Hepatocyte (in vitro differentiated cells): ENCODE measurements around the gene NT5C1B. TPM values are rescaled to one million over a fixed set of nuclear protein-coding genes. Genes with fewer than 3 reads are reported as not detected.

Experiments used
- DNase-seq: peaks from one replicate; pipeline ENCODE4 v3.0.0-alpha.2; 2016; ENCODE audit warnings: low spot score
- H2AFZ ChIP-seq: fragments of 200-600 bp; sonication (generic); 2 replicates; pipeline ENCODE4 v1.6.0; 2016; ENCODE audit warnings: antibody characterized with exemption, mild to moderate bottlenecking
- H3K27ac ChIP-seq: fragments of 200-600 bp; sonication (generic); 2 replicates; pipeline ENCODE4 v1.5.1; 2016; ENCODE audit warnings: mild to moderate bottlenecking
- H3K27me3 ChIP-seq: fragments of 200-600 bp; sonication (generic); 2 replicates; pipeline ENCODE4 v1.6.1; 2016
- H3K36me3 ChIP-seq: fragments of 200-600 bp; sonication (generic); replicated peaks from 2 replicates; pipeline ENCODE4 v1.5.1; 2016; ENCODE audit warnings: low read depth; ENCODE audit not compliant: insufficient read depth
- H3K4me1 ChIP-seq: fragments of 200-600 bp; sonication (generic); 2 replicates; pipeline ENCODE4 v1.5.1; 2016; ENCODE audit warnings: mild to moderate bottlenecking, moderate library complexity; ENCODE audit not compliant: insufficient read depth
- H3K4me2 ChIP-seq: fragments of 200-600 bp; sonication (generic); 2 replicates; pipeline ENCODE4 v1.6.0; 2016
- H3K4me3 ChIP-seq: fragments of 200-600 bp; sonication (generic); 2 replicates; pipeline ENCODE4 v1.5.1; 2016; ENCODE audit warnings: mild to moderate bottlenecking
- H3K79me2 ChIP-seq: fragments of 200-600 bp; sonication (generic); 2 replicates; pipeline ENCODE4 v1.6.0; 2017; ENCODE audit warnings: mild to moderate bottlenecking
- H3K9me2 ChIP-seq: fragments of 200-600 bp; sonication (generic); replicated peaks from 2 replicates; pipeline ENCODE4 v1.6.0; 2017; ENCODE audit warnings: mild to moderate bottlenecking; ENCODE audit not compliant: insufficient read depth
- H3K9me3 ChIP-seq: fragments of 200-600 bp; sonication (generic); 2 replicates; pipeline ENCODE4 v1.5.1; 2016; ENCODE audit warnings: low read depth, mild to moderate bottlenecking
- H4K20me1 ChIP-seq: fragments of 200-600 bp; sonication (generic); 2 replicates; pipeline ENCODE4 v1.6.0; 2016; ENCODE audit warnings: mild to moderate bottlenecking; ENCODE audit not compliant: insufficient read depth, poor library complexity, severe bottlenecking
- EZH2 ChIP-seq: fragments of 200-600 bp; sonication (generic); IDR thresholded peaks from 2 replicates; pipeline ENCODE4 v1.6.1; 2016; ENCODE audit warnings: antibody characterized with exemption, mild to moderate bottlenecking, borderline replicate concordance
- EZH2phosphoT487 ChIP-seq: fragments of 200-600 bp; sonication (generic); IDR thresholded peaks from one replicate; pipeline ENCODE4 v1.6.1; 2018; ENCODE audit warnings: antibody characterized with exemption, mild to moderate bottlenecking, low read depth, moderate library complexity; ENCODE audit not compliant: unreplicated experiment, severe bottlenecking
- WGBS: methylation state at CpG from one replicate; pipeline ENCODE4 v1.1.6; 2016; ENCODE audit warnings: low lambda C conversion rate; ENCODE audit errors: missing lambda C conversion rate; 5-methylcytosine and 5-hydroxymethylcytosine counted together
- polyA plus RNA-seq: library from polyadenylated mRNA; unstranded; fragments of >200 nt; fragmentation: Nextera tagmentation; extraction: Ambion mirVana; gene quantifications from 2 replicates; pipeline ENCODE4 v1.2.1, GENCODE V29; 2016
- total RNA-seq: library from RNA; depleted of rRNA; stranded (reverse); fragments of >200 nt; gene quantifications from 2 replicates; pipeline ENCODE4 v1.2.3, GENCODE V29; 2014
- TF ChIP-seq, protein P1 (sequence below): fragments of 200-600 bp; sonication (generic); IDR thresholded peaks from 2 replicates; pipeline ENCODE4 v1.5.1; 2016; ENCODE audit warnings: antibody characterized with exemption, mild to moderate bottlenecking; ENCODE audit not compliant: poor library complexity

NT5C1B gene
- total and polyA plus RNA-seq, 2 experiments from 2014 or later: 0.22 TPM; not detected in 1

DNA sequence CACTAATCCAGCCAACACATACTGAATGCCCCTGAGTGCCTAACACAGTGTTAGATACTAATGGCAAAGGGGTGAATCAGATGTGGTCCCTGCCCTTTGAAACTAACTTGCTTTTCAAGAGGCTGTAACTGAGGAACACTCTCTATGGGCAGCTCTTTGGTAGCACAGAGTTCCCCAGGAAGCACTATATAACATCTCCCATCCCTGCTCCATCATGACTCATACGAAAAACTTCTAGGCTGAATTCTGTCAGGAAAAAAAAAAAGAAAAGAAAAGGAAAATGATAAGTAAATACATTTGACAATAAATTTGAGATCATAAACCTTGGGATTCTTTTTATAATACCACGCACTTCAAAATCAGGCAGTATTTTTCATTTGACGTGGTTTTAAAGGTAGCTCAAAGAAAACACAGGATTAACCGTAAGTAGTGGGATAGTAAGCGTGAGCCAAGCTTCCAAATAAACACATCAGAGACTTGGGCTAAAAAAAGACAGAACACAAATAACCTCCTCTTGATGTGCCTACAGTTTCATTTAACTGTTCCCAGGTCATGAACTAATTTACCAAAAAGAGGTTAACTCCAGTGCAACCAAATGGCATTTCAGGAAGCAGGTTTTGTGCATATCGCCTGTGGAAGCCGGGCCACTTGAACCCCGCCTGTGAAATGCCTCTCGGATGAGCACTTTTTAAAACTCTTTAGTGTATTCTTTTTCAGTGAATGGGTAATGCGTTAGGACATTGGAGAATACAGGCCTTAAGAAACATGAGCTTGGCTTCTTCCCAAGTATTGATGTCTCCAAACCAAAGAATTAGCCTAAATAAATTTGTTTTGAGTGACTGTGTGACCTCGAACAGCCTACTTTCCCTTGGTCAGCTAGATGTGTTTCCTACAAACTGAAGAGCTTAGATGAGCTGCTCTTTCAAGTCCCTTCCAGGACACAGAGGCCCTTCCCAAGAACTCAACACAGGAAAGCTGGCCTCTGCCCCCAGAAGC, 71.0 kb downstream of the NT5C1B start:
- peak overlapping the region; percentile 50 for H3K4me2 ChIP-seq
- no peaks in the 10 kb centered on the region for H3K9me3 ChIP-seq
- no peak overlapping the region for H3K4me3 ChIP-seq
- H3K27me3 ChIP-seq: no peaks in the 10 kb centered on the region
- TF ChIP-seq EZH2 (no peak), EZH2phosphoT487 (no peak)
- TF ChIP-seq, protein P1, sequence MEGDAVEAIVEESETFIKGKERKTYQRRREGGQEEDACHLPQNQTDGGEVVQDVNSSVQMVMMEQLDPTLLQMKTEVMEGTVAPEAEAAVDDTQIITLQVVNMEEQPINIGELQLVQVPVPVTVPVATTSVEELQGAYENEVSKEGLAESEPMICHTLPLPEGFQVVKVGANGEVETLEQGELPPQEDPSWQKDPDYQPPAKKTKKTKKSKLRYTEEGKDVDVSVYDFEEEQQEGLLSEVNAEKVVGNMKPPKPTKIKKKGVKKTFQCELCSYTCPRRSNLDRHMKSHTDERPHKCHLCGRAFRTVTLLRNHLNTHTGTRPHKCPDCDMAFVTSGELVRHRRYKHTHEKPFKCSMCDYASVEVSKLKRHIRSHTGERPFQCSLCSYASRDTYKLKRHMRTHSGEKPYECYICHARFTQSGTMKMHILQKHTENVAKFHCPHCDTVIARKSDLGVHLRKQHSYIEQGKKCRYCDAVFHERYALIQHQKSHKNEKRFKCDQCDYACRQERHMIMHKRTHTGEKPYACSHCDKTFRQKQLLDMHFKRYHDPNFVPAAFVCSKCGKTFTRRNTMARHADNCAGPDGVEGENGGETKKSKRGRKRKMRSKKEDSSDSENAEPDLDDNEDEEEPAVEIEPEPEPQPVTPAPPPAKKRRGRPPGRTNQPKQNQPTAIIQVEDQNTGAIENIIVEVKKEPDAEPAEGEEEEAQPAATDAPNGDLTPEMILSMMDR: no peak
- peak overlapping the region; percentile 50 for H3K27ac ChIP-seq
- peak; percentile 43 for DNase-seq
- no peaks in the 10 kb centered on the region for H3K79me2 ChIP-seq
- H4K20me1 ChIP-seq: no peaks in the 10 kb centered on the region
- no peak overlapping the region for H2AFZ ChIP-seq
- H3K4me1 ChIP-seq: peaks cover 55% of the 10 kb centered on the region
- H3K36me3 ChIP-seq: no peaks in the 10 kb centered on the region
- no peaks in the 10 kb centered on the region for H3K9me2 ChIP-seq
- 50% methylated on average over 11 of the region's 11 CpGs for WGBS

DNA sequence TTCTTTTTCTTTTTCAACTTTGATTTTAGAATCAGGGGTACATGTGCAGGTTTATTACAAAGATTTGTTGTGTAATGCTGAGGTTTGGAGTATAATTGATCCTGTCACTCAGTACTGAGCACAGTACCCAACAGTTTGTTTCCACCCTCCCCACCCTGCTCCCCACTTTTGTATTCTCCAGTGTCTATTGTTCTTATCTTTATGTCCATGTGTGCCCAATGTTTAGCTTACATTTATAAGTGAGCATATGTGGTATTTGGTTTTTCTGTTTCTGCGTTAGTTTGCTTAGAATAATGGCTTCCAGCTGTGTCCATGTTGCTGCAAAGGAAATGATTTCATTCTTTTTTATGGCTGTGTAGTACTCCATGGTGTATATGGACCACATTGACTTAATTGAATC, 72.0 kb downstream of the NT5C1B start:
- H3K27ac ChIP-seq: no peak overlapping the region
- no peaks in the 10 kb centered on the region for H3K36me3 ChIP-seq
- H3K4me2 ChIP-seq: no peak overlapping the region
- no peaks in the 10 kb centered on the region for H3K79me2 ChIP-seq
- peaks cover 52% of the 10 kb centered on the region for H3K4me1 ChIP-seq
- 63% methylated on average over 1 of the region's 1 CpG for WGBS
- TF ChIP-seq EZH2 (no peak), EZH2phosphoT487 (no peak)
- TF ChIP-seq, protein P1: no peak
- DNase-seq: no peak
- no peak overlapping the region for H3K4me3 ChIP-seq
- H4K20me1 ChIP-seq: no peaks in the 10 kb centered on the region
- no peak overlapping the region for H2AFZ ChIP-seq
- no peaks in the 10 kb centered on the region for H3K9me2 ChIP-seq
- H3K9me3 ChIP-seq: no peaks in the 10 kb centered on the region
- H3K27me3 ChIP-seq: no peaks in the 10 kb centered on the region

DNA sequence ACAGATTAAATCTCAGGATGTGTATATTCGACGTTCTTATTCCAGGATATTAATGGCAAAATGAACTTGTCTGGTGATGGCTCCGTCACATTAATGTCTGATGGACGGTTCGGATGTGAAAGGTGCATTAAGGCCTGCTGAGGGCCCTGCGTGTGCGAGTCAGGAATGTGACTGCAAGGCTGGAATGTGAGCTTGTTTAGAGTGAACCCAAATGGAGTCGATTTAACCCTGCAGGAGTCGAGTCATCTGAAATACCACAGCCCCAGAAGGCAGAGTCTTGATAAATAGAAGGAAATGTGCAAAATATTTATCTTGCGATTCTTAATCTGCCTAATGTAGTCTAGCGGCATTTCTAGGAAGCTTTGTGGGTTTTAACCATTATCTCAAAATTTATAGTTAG, 73.3 kb downstream of the NT5C1B start:
- no peaks in the 10 kb centered on the region for H3K36me3 ChIP-seq
- H3K27ac ChIP-seq: peak overlapping the region; percentile 27
- 26% methylated on average over 11 of the region's 11 CpGs for WGBS
- TF ChIP-seq EZH2phosphoT487 (no peak), EZH2 (no peak)
- TF ChIP-seq, protein P1: no peak
- H3K4me3 ChIP-seq: no peak overlapping the region
- DNase-seq: peak; percentile 17
- H2AFZ ChIP-seq: no peak overlapping the region
- H3K27me3 ChIP-seq: no peaks in the 10 kb centered on the region
- H3K4me2 ChIP-seq: no peak overlapping the region
- H4K20me1 ChIP-seq: no peaks in the 10 kb centered on the region
- no peaks in the 10 kb centered on the region for H3K79me2 ChIP-seq
- no peaks in the 10 kb centered on the region for H3K9me3 ChIP-seq
- peaks cover 40% of the 10 kb centered on the region for H3K4me1 ChIP-seq
- H3K9me2 ChIP-seq: no peaks in the 10 kb centered on the region
